Activated CD4-positive, alpha-beta T cell treated with anti-CD3 and anti-CD28 coated beads for 24 hours (primary cell): ENCODE data around the gene FYCO1.

Experiments used
- DNase-seq, 2 donors: peaks; one replicate each; pipeline ENCODE4 v3.0.0-alpha.2; 2020; ENCODE audit warnings: low read depth in 2 of 2

Gene FYCO1

GRCh38 chr3:45965253-45965652, 30.4 kb downstream of the FYCO1 start:
- DNase-seq: no peak

DNA sequence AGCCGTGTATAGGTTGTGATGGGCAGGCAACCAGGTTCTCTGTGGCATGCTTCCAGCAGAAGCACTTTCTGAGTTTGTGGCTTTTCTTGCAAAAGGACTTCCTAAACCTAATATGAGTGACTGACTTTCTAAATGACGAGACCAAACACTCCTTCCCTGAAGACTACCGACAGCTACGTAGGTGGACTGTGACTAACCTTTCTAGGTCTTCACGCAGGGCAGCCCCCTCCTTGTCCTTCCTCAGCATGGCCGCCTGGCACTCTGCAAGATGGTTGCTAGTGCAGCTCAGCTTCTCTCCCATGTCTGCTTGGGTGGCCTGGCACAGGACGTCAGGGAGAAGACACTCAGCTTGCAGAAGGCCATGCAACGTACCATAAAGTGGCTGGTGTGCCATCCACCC, 31.5 kb downstream of the FYCO1 start:
- no peak for DNase-seq

DNA sequence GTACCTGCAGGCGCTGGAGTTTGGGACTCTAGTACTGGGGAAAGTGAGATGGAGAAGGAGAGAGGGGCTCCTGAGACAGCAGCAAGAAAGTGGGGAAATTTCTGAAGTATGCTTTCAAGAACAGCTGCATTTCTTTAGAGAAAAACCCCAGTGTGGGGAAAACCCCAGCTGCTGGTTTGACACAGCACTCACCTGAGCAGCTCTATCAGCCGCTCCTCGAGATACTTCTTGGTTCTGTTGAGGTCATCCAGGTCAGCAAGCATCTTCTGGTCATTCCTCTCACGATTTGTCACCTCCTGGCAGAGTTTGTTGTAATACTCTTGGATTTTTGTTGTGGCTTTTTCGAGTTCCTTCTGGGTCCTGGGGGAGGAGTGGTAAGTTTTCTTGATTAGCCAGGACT, 33.6 kb downstream of the FYCO1 start:
- DNase-seq: no peak

GRCh38 chr3:45960289-45960688, 35.3 kb downstream of the FYCO1 start:
- DNase-seq: no peak

GRCh38 chr3:45959201-45959600, 36.4 kb downstream of the FYCO1 start:
- no peak for DNase-seq

GRCh38 chr3:45958321-45958791, 37.3 kb downstream of the FYCO1 start:
- no peak for DNase-seq

DNA sequence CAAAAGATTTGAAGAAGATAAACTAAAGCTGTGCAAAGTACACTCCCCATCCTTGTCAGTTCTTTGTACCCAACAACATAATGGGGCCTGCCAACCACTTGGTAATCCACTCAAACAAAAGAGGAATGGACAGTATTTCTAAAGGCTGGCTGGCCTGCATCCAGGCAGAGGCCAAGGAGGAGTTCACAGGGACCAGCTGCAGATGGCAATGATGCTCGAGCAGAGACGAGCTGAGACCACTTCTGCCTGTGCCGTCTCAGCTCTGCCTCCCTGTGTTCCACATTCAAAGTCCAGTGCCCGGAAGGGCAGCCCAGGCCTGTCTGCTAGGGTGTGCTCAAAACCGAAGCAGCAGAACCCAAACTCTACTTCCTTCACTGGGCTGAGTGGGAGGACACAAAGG, 38.0 kb downstream of the FYCO1 start:
- DNase-seq: no peak

GRCh38 chr3:45955706-45956105, 39.9 kb downstream of the FYCO1 start:
- no peak for DNase-seq

- DNase-seq: no peak
Observed at GRCh38 chr3:45955017-45955647, 40.5 kb downstream of the FYCO1 start.

- DNase-seq: no peak
Observed at GRCh38 chr3:45954306-45954705, 41.3 kb downstream of the FYCO1 start.

DNA sequence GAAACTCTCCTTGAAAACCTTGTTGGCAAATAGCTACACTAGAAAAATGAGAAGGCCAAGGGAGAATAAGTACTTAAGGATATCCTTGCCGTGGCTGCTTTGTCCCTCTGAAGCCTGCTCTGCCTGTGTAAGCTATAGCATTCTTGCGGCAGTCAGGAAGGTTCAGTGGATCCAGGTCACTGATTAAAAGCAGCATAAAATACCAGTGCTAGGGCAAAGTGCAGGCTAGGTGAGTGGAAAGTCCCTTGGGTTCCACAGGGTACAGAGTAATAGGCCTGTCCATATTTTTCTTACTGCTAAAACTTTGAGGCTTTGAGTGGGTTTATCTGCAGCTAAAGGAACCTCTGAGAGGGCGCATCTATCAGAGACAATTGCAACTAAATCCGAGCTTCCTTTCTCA, 42.1 kb downstream of the FYCO1 start:
- no peak for DNase-seq

- no peak for DNase-seq
Observed at GRCh38 chr3:45952456-45952855, 43.2 kb downstream of the FYCO1 start.

DNA sequence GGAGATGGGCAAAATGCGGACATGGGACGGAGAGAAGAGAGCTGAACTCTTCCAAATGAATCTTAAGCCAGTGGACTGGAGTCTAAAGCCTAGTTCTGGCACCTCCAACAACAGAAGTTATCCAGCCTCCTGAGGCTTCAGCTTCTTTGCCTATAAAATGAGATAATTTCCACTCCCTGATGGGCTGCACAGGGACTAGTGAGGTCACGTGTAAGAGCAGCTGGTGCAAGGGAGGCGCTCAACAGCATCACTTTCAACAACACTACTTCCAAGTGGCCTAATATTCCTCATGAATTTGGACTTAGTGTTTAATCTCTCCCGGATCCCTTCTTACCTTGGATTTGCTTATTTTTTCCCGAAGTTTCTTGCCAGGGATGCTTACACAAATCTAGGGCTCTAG, 43.7 kb downstream of the FYCO1 start:
- no peak for DNase-seq

GRCh38 chr3:45950686-45951600, 44.7 kb downstream of the FYCO1 start:
- no peak for DNase-seq

GRCh38 chr3:45950131-45950530, 45.5 kb downstream of the FYCO1 start:
- no peak for DNase-seq

GRCh38 chr3:45949432-45949831, 46.2 kb downstream of the FYCO1 start:
- no peak for DNase-seq

GRCh38 chr3:45948881-45949280, 46.7 kb downstream of the FYCO1 start:
- DNase-seq: no peak

DNA sequence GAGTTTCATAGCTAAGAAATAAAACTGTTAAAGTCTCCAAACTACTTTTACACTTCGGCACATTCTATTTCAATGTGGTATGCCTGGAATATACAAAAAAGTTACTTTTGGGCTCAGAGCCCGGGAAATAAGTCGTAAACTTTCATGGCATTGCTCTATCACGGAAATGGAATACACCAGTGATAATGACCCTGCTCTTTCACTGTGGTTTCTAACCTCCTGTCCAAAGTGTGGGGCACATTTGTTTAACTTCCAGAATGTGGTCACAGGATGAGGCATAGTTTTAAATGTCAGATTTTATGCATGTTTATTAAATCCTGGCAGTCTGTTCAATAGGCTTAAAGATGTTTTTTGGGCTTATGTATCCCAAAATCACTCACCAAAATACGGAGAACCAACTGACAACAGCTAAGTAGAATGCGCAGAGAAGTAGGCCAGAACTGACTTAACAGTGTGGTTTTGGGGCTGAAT, 47.3 kb downstream of the FYCO1 start:
- no peak for DNase-seq

GRCh38 chr3:45947361-45947760, 48.3 kb downstream of the FYCO1 start:
- no peak for DNase-seq

DNA sequence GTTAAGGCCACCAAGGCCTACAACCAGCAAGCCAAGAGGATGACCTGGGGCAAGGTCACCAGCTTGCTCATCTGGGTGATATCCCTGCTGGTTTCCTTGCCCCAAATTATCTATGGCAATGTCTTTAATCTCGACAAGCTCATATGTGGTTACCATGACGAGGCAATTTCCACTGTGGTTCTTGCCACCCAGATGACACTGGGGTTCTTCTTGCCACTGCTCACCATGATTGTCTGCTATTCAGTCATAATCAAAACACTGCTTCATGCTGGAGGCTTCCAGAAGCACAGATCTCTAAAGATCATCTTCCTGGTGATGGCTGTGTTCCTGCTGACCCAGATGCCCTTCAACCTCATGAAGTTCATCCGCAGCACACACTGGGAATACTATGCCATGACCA, 48.7 kb downstream of the FYCO1 start:
- DNase-seq: no peak

GRCh38 chr3:45946307-45946706, 49.3 kb downstream of the FYCO1 start:
- no peak for DNase-seq

DNA sequence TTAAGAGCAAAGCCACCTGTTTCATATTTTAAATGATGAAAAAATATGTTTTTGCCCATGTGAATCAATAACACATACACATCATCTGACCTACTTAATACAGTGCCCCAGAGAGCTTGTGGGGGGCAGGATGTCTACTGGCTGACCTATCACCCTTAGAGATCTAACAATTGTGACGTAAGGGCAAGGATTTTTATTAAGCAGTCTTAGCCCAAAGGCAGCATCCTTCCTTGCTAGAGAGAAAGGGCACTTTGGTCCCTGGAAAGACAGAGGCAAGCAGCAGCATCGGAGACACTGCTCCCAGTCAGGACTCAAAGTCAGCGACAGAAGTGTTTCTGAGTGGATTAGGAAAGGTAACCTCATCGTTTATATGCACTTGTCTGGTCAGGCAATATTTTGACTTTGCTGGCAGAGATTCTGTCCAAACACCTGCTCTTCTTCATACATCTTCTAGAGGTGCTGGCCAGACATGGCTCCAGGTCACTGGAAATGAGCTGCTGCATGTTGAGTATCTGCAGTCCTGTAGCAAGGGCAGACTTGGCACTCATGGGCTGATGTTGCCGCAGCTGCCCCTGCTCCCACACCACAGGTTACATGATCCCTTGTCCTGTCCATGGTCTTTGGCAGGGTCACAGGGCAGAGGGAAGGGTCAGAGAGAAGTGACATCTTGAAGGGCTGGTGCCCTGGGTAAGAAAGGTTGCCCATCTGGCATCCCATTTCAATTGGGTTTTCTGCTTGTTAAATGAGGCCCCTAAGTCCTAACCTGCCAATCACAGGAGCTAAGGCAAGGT, 50.6 kb downstream of the FYCO1 start:
- no peak for DNase-seq
